ENCODE results near the gene EIPR1. TPM values are rescaled to one million over a fixed set of nuclear protein-coding genes. Genes with fewer than 3 reads are reported as not detected.

EIPR1 gene
- polyA plus RNA-seq, 1 donor from 2014 or later = 138 TPM

GRCh38 chr2:3198119-3198518, 179.5 kb downstream of the EIPR1 start:
- Histone ChIP-seq H3K79me2 (replicated peaks; ENCODE audit: insufficient read depth, low read length) (no peaks in the 10 kb centered on the region), H3K9ac (ENCODE audit: low read length) (no peak overlapping the region), H3K36me3 (ENCODE audit: insufficient read depth, low read length) (no peaks in the 10 kb centered on the region), H3K4me3 (ENCODE audit: low read length) (no peak overlapping the region), H2AFZ (ENCODE audit: low read depth, low read length) (no peak overlapping the region), H3K9me3 (ENCODE audit: low read length) (no peaks in the 10 kb centered on the region), H3K4me2 (ENCODE audit: low read length) (no peak overlapping the region), H3K27ac (ENCODE audit: low read length) (no peak overlapping the region), H3F3A (ENCODE audit: insufficient read depth, low read length, poor library complexity, severe bottlenecking) (no peaks in the 10 kb centered on the region), H3K9me2 (ENCODE audit: insufficient read depth, low read length) (no peaks in the 10 kb centered on the region), H3K27me3 (ENCODE audit: insufficient read depth, low read depth, low read length) (no peaks in the 10 kb centered on the region), H4K20me1 (ENCODE audit: insufficient read depth) (no peaks in the 10 kb centered on the region)
- TF ChIP-seq REST (IDR thresholded peaks at IDR 0.05; ENCODE audit: borderline replicate concordance) (no peak), TAF1 (IDR thresholded peaks at IDR 0.05; ENCODE audit: low read depth) (no peak), MXI1 (conservative IDR thresholded peaks at IDR 0.05; ENCODE audit: poor library complexity, severe bottlenecking) (no peak), CTCF (IDR thresholded peaks at IDR 0.05; ENCODE audit: poor library complexity, severe bottlenecking) (peak; percentile 17), RAD21 (conservative IDR thresholded peaks at IDR 0.05) (no peak), EZH2 (IDR thresholded peaks at IDR 0.05; ENCODE audit: borderline replicate concordance, insufficient read depth, low read length, poor library complexity, severe bottlenecking) (no peak), EP300 (conservative IDR thresholded peaks at IDR 0.05; ENCODE audit: poor library complexity, severe bottlenecking) (no peak), POLR2AphosphoS5 (IDR thresholded peaks at IDR 0.05) (no peak)

- no peak overlapping the region for H3K9ac ChIP-seq (ENCODE audit: low read length)
- TF ChIP-seq POLR2AphosphoS5 (IDR thresholded peaks at IDR 0.05) = no peak
- TF ChIP-seq EZH2 (IDR thresholded peaks at IDR 0.05; ENCODE audit: borderline replicate concordance, insufficient read depth, low read length, poor library complexity, severe bottlenecking) = no peak
- TF ChIP-seq TAF1 (IDR thresholded peaks at IDR 0.05; ENCODE audit: low read depth) = no peak
- no peak for TF ChIP-seq MXI1 (conservative IDR thresholded peaks at IDR 0.05; ENCODE audit: poor library complexity, severe bottlenecking)
- no peak for TF ChIP-seq RAD21 (conservative IDR thresholded peaks at IDR 0.05)
- no peak for TF ChIP-seq SMC3 (conservative IDR thresholded peaks at IDR 0.05; ENCODE audit: poor library complexity)
- TF ChIP-seq EP300 (conservative IDR thresholded peaks at IDR 0.05; ENCODE audit: poor library complexity, severe bottlenecking) = no peak
- no peak for TF ChIP-seq REST (IDR thresholded peaks at IDR 0.05; ENCODE audit: borderline replicate concordance)
- no peak for TF ChIP-seq CTCF (IDR thresholded peaks at IDR 0.05; ENCODE audit: poor library complexity, severe bottlenecking)
- H3K27me3 ChIP-seq (ENCODE audit: insufficient read depth, low read depth, low read length) = no peaks in the 10 kb centered on the region
- no peaks in the 10 kb centered on the region for H3K36me3 ChIP-seq (ENCODE audit: insufficient read depth, low read length)
- H3K9me2 ChIP-seq (ENCODE audit: insufficient read depth, low read length) = no peaks in the 10 kb centered on the region
- no peaks in the 10 kb centered on the region for H4K20me1 ChIP-seq (ENCODE audit: insufficient read depth)
- no peak overlapping the region for H3K4me2 ChIP-seq (ENCODE audit: low read length)
- no peaks in the 10 kb centered on the region for H3K79me2 ChIP-seq (replicated peaks; ENCODE audit: insufficient read depth, low read length)
- no peak overlapping the region for H3K27ac ChIP-seq (ENCODE audit: low read length)
- H3K4me3 ChIP-seq (ENCODE audit: low read length) = no peak overlapping the region
- no peak overlapping the region for H2AFZ ChIP-seq (ENCODE audit: low read depth, low read length)
- no peaks in the 10 kb centered on the region for H3F3A ChIP-seq (ENCODE audit: insufficient read depth, low read length, poor library complexity, severe bottlenecking)
- no peaks in the 10 kb centered on the region for H3K9me3 ChIP-seq (ENCODE audit: low read length)
Measured at GRCh38 chr2:3197308-3197707, 180.3 kb downstream of the EIPR1 start.

Measured in neural cell (in vitro differentiated cells).